Measurements from ENCODE around the gene NUMA1.

- TF ChIP-seq CTCF (IDR thresholded peaks at IDR 0.05) (no peak), POLR2A (IDR thresholded peaks at IDR 0.05) (no peak)
Observed at GRCh38 chr11:72102631-72102945, 22.2 kb upstream of the NUMA1 start.
